IPS-20b (cell line): Measurements from ENCODE around the gene DLEC1.
"Not testable (repeated sequence)": the region's sequence is repeated elsewhere in the genome, so short reads cannot be mapped to it uniquely, and the experiment has no call there.

Experiments
- H3K27ac ChIP-seq: one replicate; pipeline ENCODE4 v1.5.1; 2013; ENCODE audit warnings: low read length
- H3K27me3 ChIP-seq: 2 replicates; pipeline ENCODE4 v1.6.1; 2013; ENCODE audit warnings: mild to moderate bottlenecking, low read length, inconsistent platforms; ENCODE audit not compliant: insufficient read depth
- H3K36me3 ChIP-seq: 2 replicates; pipeline ENCODE4 v1.6.1; 2013; ENCODE audit warnings: low read depth, mild to moderate bottlenecking, inconsistent platforms, low read length, moderate library complexity; ENCODE audit not compliant: insufficient read depth
- H3K4me1 ChIP-seq: 2 replicates; pipeline ENCODE4 v1.6.1; 2013; ENCODE audit warnings: mild to moderate bottlenecking, control low read depth, inconsistent platforms, low read length, moderate library complexity; ENCODE audit not compliant: insufficient read depth
- H3K4me3 ChIP-seq: 2 replicates; pipeline ENCODE4 v1.5.1; 2013; ENCODE audit warnings: mild to moderate bottlenecking, low read length, inconsistent platforms
- H3K9ac ChIP-seq: 2 replicates; pipeline ENCODE4 v1.6.1; 2013; ENCODE audit warnings: low read depth, mild to moderate bottlenecking, inconsistent platforms, low read length, moderate library complexity
- H3K9me3 ChIP-seq: 2 replicates; pipeline ENCODE4 v1.6.1; 2013; ENCODE audit warnings: mild to moderate bottlenecking, low read depth, low read length, inconsistent platforms; ENCODE audit not compliant: insufficient read depth

DLEC1 gene

DNA sequence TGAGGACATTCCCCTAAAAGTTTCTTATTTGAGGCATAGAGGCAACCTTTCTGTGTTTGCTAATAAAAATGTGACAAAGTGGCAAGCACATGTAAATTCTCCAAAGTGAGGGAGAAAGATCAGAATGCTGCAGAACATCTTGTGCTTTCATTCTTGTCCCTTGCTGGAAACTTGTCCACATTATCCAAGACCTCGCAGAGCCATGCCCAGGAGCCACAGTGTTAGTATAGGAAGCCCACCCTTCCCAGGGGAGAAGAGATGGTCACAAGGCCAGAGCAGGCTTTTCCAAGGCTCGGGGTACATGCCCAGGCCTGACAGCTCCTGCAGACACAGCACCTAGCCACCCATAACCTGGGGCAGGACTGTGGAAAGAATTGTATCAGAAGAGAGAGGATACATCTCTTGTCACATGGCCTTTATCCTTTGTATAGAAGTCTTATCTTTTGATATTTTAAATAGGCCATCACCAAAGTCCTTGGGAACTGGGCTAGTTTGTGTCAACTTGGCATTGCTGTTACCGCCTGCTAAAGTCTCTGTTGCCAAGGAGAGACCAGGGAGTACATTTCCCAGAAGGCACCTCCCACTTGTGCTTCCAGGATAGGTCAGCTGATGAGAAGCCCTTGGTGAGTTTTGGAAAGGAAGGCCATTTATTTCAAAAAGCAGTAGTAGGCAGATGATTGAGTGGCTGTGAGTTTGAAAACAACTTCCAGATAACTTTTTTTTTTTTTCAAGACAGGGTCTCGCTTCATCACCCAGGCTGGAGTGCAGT lies 10.5 kb downstream of the DLEC1 start:
- no peaks in the 10 kb centered on the region for H3K27me3 ChIP-seq
- H3K4me1 ChIP-seq, result no peaks in the 10 kb centered on the region
- H3K36me3 ChIP-seq, result no peaks in the 10 kb centered on the region
- no peak overlapping the region for H3K9ac ChIP-seq
- no peak overlapping the region for H3K27ac ChIP-seq
- no peak overlapping the region for H3K4me3 ChIP-seq
- H3K9me3 ChIP-seq, result peaks cover 9% of the 10 kb centered on the region; the same call in 1 of the 2 replicates

DNA sequence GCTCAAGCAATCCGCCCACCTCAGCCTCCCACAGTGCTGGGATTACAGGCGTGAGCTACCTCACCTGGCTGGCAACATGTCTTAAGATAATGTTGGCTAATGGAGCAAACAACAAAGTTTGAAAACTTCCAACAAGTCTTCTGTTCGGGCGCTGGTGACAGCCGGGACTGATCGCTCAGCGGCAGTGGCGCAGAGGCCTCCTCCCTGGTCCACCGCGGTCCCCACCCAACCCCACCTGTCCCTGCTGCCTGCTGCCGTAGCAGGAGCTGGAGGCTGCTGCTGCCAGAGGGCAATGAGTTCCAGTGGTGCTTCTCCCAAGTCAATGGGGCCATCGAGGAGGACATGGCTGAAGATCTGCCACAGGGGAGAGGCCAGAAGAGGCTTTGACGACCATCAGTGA lies 12.1 kb downstream of the DLEC1 start:
- H3K4me3 ChIP-seq, result no peak overlapping the region
- H3K27ac ChIP-seq, result no peak overlapping the region
- H3K27me3 ChIP-seq, result no peaks in the 10 kb centered on the region
- no peaks in the 10 kb centered on the region for H3K36me3 ChIP-seq
- no peaks in the 10 kb centered on the region for H3K4me1 ChIP-seq
- H3K9ac ChIP-seq, result no peak overlapping the region
- peaks cover 9% of the 10 kb centered on the region; the same call in 1 of the 2 replicates for H3K9me3 ChIP-seq

GRCh38 chr3:38053286-38053685 lies 14.3 kb downstream of the DLEC1 start:
- not testable (repeated sequence) for H3K4me3 ChIP-seq, H3K27ac ChIP-seq, H3K9me3 ChIP-seq, H3K27me3 ChIP-seq, H3K36me3 ChIP-seq, H3K9ac ChIP-seq, H3K4me1 ChIP-seq

- not testable (repeated sequence) for H3K27ac ChIP-seq, H3K9ac ChIP-seq, H3K27me3 ChIP-seq, H3K36me3 ChIP-seq, H3K9me3 ChIP-seq, H3K4me1 ChIP-seq, H3K4me3 ChIP-seq
These were observed 14.9 kb downstream of the DLEC1 start for GRCh38 chr3:38053813-38054498.

- Histone ChIP-seq H3K9me3 (peaks cover 9% of the 10 kb centered on the region; the same call in 1 of the 2 replicates), H3K9ac (no peak overlapping the region), H3K4me1 (no peaks in the 10 kb centered on the region), H3K27ac (no peak overlapping the region), H3K36me3 (no peaks in the 10 kb centered on the region), H3K4me3 (no peak overlapping the region), H3K27me3 (no peaks in the 10 kb centered on the region)
These were observed 15.5 kb downstream of the DLEC1 start for GRCh38 chr3:38054499-38055001.

GRCh38 chr3:38059148-38059547 lies 20.1 kb downstream of the DLEC1 start:
- Histone ChIP-seq H3K4me3 (no peak overlapping the region), H3K27me3 (no peaks in the 10 kb centered on the region), H3K36me3 (no peaks in the 10 kb centered on the region), H3K27ac (no peak overlapping the region), H3K4me1 (no peaks in the 10 kb centered on the region), H3K9ac (no peak overlapping the region), H3K9me3 (peaks cover 14% of the 10 kb centered on the region; the same call in 1 of the 2 replicates)

DNA sequence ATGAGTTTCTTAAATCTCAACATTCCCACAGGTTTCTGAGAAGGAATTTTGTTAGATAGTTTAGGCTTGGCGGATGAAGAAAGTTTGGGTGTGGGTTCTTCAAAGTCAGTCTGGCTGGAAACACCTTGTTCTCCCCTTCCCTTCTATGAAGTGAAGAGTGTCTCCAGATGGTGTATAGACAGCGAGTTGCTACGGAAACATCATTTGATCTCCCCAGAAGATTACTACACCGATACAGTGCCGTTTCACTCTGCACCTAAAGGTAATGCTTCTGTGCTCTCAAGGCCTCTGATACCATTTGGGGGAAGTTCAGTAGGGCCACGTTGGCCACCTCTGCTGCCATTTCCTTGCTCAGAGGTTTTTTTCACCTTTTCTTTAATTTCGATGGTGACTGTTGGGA lies 20.6 kb downstream of the DLEC1 start:
- H3K27me3 ChIP-seq, result no peaks in the 10 kb centered on the region
- H3K9ac ChIP-seq, result no peak overlapping the region
- no peaks in the 10 kb centered on the region for H3K36me3 ChIP-seq
- no peak overlapping the region for H3K27ac ChIP-seq
- H3K9me3 ChIP-seq, result peaks cover 14% of the 10 kb centered on the region; the same call in 1 of the 2 replicates
- H3K4me1 ChIP-seq, result no peaks in the 10 kb centered on the region
- no peak overlapping the region for H3K4me3 ChIP-seq

DNA sequence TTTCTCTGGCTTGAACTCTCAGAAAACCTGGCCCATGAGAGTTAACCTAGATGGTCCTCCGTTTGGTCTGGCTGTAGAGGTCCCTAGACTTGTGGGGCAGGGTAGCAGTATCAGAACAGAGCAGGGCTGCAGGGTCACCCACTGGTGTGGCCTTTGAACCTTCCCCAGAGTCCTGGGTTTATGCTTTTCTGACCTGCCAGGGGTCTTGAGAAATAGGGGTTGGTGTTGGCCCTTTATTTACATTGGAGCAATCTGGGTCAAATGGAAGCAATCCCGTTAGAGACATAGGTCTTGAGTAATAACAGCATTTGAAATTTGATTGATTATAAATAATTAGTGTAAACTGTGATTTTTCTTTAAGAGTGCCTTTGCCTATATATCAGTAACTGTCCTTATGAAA lies 23.8 kb downstream of the DLEC1 start:
- H3K4me1 ChIP-seq, result no peaks in the 10 kb centered on the region
- no peaks in the 10 kb centered on the region for H3K36me3 ChIP-seq
- H3K27ac ChIP-seq, result no peak overlapping the region
- H3K9me3 ChIP-seq, result peaks cover 19% of the 10 kb centered on the region; the same call in 1 of the 2 replicates
- H3K27me3 ChIP-seq, result no peaks in the 10 kb centered on the region
- H3K4me3 ChIP-seq, result no peak overlapping the region
- no peak overlapping the region for H3K9ac ChIP-seq

DNA sequence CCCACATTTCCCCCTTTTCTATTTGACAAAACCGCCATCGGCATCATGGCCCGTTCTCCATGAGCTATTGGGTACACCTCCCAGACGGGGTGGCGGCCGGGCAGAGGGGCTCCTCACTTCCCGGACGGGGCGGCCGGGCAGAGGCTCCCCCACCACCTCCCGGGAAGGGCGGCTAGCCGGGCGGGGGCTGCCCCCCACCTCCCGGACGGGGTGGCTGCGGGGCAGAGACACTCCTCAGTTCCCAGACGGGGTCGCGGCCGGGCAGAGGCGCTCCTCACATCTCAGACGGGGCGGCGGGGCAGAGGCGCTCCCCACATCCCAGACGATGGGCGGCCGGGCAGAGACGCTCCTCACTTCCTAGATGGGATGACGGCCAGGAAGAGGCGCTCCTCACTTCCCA lies 25.4 kb downstream of the DLEC1 start:
- not testable (repeated sequence) for H3K9ac ChIP-seq, H3K36me3 ChIP-seq, H3K4me3 ChIP-seq, H3K4me1 ChIP-seq, H3K27me3 ChIP-seq, H3K27ac ChIP-seq
- H3K9me3 ChIP-seq, result peaks cover 19% of the 10 kb centered on the region; the same call in 1 of the 2 replicates

GRCh38 chr3:38067508-38068233 lies 28.7 kb downstream of the DLEC1 start:
- Histone ChIP-seq H3K9me3 (peaks cover 8% of the 10 kb centered on the region; the same call in 1 of the 2 replicates), H3K27me3 (no peaks in the 10 kb centered on the region), H3K27ac (no peak overlapping the region), H3K4me3 (no peak overlapping the region), H3K4me1 (no peaks in the 10 kb centered on the region), H3K36me3 (no peaks in the 10 kb centered on the region), H3K9ac (no peak overlapping the region)

DNA sequence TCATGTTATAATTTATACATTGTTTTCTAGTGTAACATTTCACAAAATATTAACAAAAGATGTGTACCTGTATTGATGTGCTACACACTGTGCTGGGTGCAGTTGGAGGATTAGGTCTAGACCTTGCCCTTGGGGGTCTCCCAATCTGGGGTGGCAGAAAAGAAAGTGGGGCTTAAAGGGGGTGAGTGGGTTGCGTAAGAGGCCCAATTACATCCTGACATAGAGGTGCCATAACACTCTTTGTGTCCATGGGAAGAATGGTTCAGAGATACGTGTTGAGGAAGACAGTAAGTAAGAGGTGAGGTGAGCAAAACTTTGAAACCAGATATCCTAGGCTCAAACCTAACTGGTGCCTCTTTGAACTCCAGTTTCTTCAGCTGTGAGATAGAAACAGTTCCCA lies 31.0 kb downstream of the DLEC1 start:
- Histone ChIP-seq H3K4me1 (no peaks in the 10 kb centered on the region), H3K27ac (no peak overlapping the region), H3K36me3 (no peaks in the 10 kb centered on the region), H3K4me3 (no peak overlapping the region), H3K9me3 (peaks cover 5% of the 10 kb centered on the region), H3K9ac (no peak overlapping the region), H3K27me3 (no peaks in the 10 kb centered on the region)
